Anterior cingulate cortex (tissue), 58 donors: ENCODE results near the gene WWOX.

Source experiments
- DNase-seq, 58 donors: peaks; one replicate each; lab custom pipeline; 2025; lab: John Stamatoyannopoulos, UW

Gene WWOX

DNA sequence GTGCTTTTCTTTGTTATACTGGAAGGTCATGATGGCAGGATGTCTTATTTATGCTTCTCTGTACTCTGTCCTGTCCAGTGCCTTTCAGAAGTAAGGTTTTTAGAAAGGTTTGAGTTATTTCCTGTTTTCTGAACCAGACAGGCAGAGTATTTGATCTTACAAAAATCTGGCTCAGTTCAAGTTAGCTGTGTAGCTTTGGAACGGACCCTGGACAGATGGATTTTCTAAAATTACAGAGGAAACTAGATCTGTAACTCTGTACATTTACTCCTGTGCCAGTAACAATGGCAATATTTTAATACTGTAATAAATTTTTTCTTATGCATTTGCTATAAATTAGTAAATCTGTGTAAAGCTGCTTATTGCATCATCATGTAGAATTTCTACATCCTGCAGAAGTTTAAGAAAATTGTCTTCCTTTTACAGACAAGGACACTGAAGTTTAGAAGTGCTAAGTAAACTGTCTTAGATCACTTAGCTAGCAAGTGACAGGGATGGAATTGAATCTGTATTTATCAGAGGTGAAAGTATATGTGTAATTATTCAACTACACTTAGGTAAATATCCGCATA, 347.6 kb downstream of the WWOX start:
- no peak for DNase-seq

DNA sequence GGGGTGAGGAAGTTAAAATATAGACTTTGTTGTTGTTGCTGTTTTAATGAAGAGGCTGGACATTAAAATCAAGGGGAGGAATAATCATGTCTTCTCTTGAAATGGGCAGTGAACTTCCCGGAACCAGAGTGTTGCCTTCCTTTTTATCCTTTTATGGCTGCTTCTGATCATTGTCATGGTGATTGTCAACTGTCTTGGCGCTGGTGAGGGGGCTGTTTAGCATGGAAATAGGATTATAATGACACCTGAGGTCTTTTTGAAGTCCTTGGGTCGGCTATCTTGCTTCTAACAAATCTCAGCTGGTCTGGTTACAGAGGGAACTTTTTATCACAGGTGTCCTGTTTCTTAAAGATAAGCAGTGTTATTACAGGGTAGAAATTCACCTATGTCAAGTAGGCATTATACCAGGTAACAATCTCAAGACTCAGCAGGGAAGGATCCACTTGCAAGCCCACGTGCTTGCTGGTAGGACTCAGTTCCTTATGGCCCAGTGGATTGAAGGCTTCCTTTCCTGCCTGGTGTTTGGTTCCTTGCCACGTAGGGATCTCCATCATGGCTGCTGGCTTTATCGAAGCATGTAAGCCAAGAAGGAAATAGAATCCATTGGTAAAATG, 349.3 kb downstream of the WWOX start:
- no peak for DNase-seq

DNA sequence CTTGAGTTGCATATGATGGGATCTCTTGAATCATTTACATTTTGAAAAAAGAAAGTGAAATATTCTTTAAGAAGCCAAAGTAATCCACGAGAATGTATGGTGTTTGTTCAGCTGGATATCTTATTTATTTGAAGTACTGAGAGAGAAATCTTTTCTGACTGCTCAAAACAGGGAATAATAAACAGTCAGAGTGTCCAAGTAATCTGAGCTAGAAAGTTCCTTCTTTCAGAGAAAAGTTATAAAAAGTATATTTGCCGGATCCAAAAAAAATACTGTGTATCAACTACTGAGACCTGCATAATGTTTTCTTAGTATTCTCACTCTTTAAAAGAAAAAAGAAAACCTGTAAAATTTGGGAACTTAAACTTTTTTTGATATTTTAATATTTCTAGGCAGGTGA, 350.8 kb downstream of the WWOX start:
- no peak for DNase-seq

GRCh38 chr16:78452025-78452555, 352.6 kb downstream of the WWOX start:
- DNase-seq = no peak

DNA sequence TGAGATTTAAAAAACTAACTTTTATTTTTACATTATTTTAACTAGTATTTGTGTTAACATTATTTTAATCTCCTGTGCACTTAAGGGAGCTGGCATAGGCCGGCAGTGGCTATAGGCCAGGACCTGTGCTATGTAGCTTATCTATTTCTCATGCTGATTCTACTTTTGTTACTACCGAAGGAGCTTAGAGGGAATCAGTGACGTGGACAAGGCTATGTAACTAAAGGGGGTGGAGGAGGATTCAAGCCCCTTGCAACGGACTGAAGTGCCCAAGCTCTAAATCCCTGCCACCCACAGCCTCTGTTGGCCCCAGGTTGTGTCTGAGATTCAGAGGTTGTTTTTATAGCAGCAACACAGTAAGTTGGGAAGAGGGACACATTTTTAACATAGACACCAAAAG, 356.4 kb downstream of the WWOX start:
- DNase-seq = no peak

DNA sequence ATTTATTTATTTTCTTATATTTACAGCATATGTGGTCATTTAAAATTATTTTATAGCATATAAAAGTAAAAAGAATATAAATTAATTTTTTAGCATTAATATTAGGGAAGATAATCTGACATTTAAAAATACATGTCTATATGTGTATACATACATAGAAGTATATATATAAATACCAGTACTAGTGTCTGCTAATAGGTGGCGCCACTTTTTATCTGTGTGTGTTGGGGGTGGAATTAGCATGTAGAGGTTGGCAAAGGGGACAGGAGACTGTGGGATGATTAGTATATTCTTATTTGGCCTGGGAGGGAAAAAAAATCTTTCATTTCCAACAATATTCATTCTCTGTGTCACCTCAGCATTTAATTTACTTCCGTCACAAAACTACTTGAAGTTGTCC, 359.1 kb downstream of the WWOX start:
- DNase-seq = no peak

GRCh38 chr16:78460428-78460827, 361.0 kb downstream of the WWOX start:
- DNase-seq = peak in 2 of 58 donors; percentile 5 to 9

DNA sequence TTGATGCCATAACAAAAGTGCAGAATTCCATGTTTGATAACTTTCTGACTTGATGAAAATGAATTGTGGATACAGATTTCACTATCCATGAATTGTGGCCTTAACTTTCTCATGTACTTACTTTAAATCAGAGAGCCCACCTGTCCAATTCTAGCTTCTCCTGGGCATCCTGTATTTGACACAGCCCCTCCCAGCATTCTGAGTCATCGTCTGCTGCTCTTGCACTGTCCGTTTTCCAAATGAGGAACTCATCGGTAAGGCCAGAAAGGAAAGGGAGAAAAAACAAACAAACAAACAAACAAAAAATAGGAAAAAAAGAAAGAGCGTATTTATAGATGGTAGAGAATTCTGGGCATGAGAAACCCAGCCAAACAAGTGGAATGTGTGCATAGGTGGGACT, 361.6 kb downstream of the WWOX start:
- DNase-seq = no peak

- no peak for DNase-seq
These were observed 362.2 kb downstream of the WWOX start for GRCh38 chr16:78461496-78462287.

GRCh38 chr16:78462288-78463208, 363.1 kb downstream of the WWOX start:
- DNase-seq = peak in 2 of 58 donors; percentile 1 to 2

GRCh38 chr16:78463591-78463990, 364.1 kb downstream of the WWOX start:
- DNase-seq = no peak

DNA sequence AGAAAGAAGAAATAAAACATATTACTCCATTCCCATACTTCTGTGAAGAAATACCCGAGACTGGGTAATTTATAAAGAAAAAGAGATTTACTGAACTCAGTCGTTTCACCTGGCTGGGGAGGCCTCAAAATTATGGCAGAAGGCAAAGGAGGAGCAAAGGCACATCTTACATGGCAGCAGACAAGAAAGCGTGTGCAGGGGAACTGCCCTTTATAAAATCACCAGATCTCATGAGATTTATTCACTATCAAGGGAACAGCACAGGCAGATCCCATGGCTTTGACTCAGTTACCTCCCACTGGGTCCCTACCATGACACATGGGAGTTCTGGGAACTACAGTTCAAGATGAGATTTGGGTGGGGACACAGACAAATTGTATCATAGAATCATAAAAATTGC, 365.4 kb downstream of the WWOX start:
- no peak for DNase-seq

DNA sequence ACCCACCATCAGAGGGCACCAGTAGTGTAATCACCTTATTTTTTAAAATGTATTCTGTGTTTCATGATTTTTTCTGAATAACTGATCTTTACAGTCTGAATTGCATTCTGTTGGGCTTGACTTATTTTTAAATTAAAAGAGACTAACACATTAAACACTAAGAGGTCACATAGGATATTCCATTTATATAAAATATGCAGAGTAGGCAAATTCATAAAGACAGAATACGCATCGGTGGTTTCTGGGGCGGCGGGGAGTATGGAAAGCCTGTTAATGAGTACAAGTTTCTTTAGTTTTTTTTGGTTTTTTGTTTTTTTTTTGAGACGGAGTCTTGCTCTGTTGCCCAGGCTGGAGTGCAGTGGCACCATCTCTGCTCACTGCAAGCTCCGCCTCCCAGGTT, 366.3 kb downstream of the WWOX start:
- DNase-seq = no peak

- DNase-seq = no peak
These were observed 370.3 kb downstream of the WWOX start for GRCh38 chr16:78469787-78470186.

GRCh38 chr16:78473031-78473699, 373.7 kb downstream of the WWOX start:
- no peak for DNase-seq

- DNase-seq = no peak
These were observed 375.3 kb downstream of the WWOX start for GRCh38 chr16:78474762-78475161.

- no peak for DNase-seq
These were observed 377.2 kb downstream of the WWOX start for GRCh38 chr16:78476615-78477014.

DNA sequence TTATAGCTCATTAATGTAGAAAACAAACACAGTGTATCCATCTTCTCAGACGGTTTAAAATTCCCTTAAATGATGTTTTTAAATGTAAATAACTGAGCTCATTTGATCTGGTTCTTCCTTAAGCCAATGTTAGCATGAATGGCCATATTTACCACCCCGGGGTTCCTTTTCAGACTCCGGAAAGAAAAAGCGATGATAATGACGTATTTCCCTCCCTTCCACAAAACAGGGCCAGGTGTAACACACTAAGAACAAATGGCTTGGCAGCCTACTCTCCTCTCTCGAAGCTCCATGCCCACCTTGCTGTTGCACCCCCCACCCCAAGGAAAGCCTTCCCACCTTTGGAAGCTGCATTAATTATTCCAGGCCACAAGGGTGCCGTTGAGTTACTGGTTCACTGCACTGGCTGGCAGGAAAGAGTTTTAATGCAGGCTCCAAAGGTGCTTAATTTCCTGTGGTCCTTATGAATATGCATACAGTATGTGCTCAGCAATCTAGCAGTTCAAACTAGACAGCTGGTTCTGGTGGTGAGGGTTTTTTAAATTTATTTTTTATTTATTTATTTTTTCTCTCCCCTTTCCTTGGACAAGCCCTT, 378.9 kb downstream of the WWOX start:
- no peak for DNase-seq

DNA sequence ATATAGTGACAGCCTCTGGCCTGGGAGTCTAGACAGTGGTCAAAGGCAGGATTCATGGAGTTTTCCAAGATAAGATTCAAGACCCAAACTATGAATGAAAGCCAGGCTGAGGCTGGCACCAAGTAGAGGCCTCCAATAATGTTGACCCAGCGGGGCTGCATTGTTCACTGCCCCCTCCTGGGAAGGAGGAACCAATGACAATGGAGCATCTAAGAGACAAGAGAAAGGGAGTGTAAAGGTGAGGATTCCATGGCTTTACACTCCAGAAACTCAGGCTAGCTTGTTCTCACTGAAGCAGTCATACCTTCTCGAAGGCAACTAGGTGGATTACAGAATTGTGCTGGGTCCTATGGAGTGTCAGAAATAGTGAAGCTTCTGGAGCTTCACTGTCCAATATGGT, 380.3 kb downstream of the WWOX start:
- no peak for DNase-seq

- no peak for DNase-seq
These were observed 381.1 kb downstream of the WWOX start for GRCh38 chr16:78480588-78480987.
